NCI-H226 (cell line): Measurements from ENCODE around the gene PTK7.
"Not testable (repeated sequence)": the region's sequence is repeated elsewhere in the genome, so short reads cannot be mapped to it uniquely, and the experiment has no call there.

Source experiments
- DNase-seq: peaks from one replicate; pipeline ENCODE4 v3.0.0-alpha.2; 2015

The PTK7 gene

DNA sequence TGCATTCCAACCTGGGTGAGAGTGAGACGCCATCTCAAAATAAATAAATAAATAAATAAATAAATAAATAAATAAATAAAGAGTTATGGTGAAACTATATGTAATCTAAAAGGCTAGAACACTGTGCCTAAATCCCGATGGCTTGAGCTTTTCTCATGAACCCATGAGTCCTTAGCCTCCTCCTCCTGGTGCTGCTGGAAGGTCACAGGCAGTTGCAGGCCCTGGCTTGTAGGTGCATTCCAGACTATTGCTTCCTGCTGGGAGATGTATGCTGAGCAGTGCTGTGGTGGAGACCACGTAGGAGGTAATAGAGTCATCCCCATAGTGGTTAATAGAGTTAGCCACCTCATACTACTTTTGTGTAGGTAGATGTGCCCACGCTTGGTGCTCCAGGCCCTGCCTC lies 12.5 kb downstream of the PTK7 start:
- DNase-seq: no peak

- DNase-seq: no peak
Observed at GRCh38 chr6:43089467-43089866, 13.4 kb downstream of the PTK7 start.

DNA sequence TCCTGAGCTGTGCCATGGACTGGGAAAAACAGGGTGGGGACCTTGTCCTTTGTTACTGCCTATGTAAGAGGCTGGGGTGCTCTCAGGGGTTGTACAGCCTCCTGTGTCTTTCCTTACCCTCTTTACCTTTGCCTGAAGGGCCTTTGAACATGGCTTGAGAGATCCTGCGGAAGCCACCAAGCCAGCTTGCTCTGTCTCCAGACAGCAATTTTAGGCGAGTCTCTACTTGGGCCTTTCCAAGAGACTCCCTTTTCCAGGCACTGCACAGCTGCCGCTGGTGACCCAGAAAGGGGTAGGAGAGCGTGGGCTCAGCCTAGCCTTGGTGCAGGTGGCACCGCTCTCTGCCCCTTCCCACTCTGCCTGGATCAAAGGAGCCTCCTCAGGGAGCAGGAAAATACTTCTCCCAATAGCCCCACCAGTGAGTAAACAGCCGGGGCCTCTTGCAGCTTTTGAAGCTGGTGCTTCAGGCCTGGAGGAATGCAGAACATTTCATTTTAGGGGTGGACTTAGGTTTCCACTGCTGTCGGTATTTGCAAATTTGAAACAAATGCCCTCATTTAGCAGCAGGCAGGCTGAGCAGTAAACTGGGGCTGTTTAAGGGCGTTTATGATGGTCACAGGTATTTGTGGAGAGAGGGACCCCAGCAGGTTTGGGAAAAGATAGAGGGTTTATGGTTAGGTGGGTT lies 13.9 kb downstream of the PTK7 start:
- no peak for DNase-seq

- no peak for DNase-seq
Observed at GRCh38 chr6:43090559-43090956, 14.4 kb downstream of the PTK7 start.

DNA sequence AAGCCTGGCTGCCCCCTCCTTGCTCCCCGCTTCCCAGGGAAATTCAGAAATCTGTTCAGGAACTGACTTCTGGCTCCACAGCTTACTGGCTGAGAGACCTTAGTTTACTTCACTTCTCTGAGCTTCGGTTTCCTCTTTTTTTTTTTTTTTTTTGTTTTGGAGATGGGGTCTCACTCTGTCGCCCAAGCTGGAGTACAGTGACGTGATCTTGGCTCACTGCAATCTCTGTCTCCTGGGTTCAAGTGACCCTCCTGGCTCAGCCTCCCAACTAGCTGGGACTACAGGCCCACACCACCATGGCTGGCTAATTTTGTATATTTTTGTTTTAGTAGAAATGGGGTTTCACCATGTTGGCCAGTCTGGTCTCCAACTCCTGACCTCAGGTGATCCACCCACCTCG lies 14.9 kb downstream of the PTK7 start:
- DNase-seq: no peak

GRCh38 chr6:43091436-43091991 lies 15.4 kb downstream of the PTK7 start:
- no peak for DNase-seq

DNA sequence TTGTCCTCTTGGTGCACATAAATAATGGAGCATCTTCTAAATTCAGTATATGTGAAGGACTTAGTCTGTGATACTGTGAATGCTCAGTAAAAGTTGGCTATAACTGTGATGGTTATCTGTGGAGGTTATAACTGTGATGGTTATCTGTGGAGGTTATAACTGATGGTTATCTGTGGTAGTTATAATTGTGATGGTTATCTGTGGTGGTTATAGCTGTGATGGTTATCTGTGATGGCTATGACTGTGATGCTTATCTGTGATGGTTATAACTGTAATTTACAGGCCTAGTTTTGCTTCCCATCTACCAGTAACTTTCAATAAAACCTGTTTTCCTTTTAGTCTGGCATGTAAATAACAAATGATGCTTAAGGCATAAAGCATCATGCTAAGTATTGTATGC lies 16.5 kb downstream of the PTK7 start:
- DNase-seq: no peak

- DNase-seq: no peak
Observed at GRCh38 chr6:43093436-43094289, 17.5 kb downstream of the PTK7 start.

- no peak for DNase-seq
Observed at GRCh38 chr6:43095939-43096338, 19.8 kb downstream of the PTK7 start.

GRCh38 chr6:43096451-43097097 lies 20.5 kb downstream of the PTK7 start:
- peak; percentile 77 for DNase-seq

DNA sequence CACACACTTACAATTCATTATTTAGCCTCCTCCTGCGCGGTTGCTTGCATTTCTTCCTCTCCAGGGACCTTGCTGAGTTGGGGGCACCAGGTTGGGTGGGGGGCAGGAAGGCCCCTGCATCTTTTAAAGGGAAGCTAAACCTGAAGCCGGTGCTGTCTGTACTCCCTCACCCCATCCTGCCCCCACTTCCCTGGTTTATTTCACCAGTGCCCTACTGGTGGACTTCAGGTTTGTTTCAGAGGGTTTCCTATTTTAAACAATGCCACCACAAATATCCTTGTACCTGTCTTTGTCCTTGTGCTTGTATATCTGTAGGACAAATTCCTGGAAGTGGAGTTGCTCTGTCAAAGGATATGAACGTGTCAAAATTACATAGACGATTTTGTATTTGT lies 21.0 kb downstream of the PTK7 start:
- no peak for DNase-seq

GRCh38 chr6:43097502-43097901 lies 21.4 kb downstream of the PTK7 start:
- no peak for DNase-seq

DNA sequence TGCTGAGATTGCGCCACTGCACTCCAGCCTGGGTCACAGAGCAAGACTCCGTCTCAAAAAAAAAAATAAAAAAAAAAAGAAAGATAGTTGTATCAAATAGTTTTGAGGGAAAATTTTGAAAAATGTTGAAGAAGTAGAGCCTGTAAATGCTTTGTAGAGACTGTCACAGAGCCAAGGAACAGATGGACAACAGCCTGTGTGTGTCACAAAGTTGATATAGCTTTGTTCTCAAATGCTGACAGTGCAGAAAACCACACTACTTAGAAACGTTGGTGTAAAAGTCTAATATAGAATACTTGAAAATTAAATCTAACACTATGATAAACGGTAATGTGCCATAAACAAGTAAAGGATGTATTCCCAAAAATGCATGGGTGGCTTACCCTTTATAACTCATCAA lies 25.4 kb downstream of the PTK7 start:
- no peak for DNase-seq

DNA sequence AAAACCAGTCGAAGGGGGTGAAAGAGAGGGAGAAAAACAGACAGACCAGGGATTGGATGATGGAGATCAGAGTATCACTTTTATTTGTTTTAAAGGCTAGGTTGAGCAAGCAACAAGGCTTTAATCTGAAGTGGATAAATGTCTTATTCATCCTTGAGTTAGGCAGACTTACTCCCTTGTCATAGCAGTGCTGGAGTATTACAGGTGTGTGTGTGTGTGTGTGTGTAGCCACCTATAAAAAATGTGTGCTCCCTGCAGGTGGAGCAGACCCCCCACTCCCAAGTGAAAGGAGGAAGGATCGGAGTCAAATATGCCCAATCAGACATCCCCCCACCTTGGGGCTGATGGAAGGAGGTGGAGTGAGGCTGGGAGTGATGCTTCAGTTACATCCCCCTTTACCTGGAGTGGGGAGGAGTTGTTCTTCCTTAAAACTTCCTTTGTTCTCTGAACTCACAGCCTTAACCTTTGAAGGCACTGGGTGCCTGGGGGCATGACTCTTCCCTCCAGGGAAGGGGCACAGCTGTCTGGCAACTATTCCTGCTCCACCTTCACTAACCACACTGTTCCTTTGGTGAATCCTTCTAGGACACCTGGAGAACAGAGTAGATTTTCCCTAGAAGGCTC lies 27.3 kb downstream of the PTK7 start:
- DNase-seq: no peak

- DNase-seq: no peak
Observed at GRCh38 chr6:43105538-43106222, 29.6 kb downstream of the PTK7 start.

- no peak for DNase-seq
Observed at GRCh38 chr6:43107344-43108062, 31.4 kb downstream of the PTK7 start.

- DNase-seq: no peak
Observed at GRCh38 chr6:43113431-43114260, 37.5 kb downstream of the PTK7 start.

DNA sequence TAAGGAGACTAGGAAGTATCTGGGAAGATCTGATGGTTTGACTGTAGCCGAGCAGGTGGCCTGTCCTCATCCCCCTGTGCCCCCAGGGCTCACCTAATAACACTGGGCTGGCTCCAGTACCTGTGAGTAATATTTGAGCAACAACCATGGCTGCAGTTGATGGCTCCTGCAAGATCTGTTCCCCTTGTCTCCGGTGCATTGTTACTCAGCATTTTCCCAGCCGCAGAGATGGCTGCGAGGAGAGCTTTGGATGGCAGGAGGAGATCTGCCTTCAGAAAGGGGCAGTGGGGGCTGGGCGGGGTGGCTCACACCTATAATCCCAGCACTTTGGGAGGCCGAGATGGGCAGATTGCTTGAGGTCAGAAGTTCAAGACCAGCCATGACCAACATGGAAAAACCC lies 39.3 kb downstream of the PTK7 start:
- DNase-seq: no peak

GRCh38 chr6:43117466-43117865 lies 41.4 kb downstream of the PTK7 start:
- DNase-seq: not testable (repeated sequence)

GRCh38 chr6:43119482-43119881 lies 43.4 kb downstream of the PTK7 start:
- DNase-seq: no peak
